NCI-H774 (cell line): ENCODE data around the gene DIP2A.
"Not testable (repeated sequence)": the region's sequence is repeated elsewhere in the genome, so short reads cannot be mapped to it uniquely, and the experiment has no call there.

ENCODE experiments used
- DNase-seq: peaks from one replicate; lab custom pipeline; 2025; lab: John Stamatoyannopoulos, UW

Gene DIP2A

DNA sequence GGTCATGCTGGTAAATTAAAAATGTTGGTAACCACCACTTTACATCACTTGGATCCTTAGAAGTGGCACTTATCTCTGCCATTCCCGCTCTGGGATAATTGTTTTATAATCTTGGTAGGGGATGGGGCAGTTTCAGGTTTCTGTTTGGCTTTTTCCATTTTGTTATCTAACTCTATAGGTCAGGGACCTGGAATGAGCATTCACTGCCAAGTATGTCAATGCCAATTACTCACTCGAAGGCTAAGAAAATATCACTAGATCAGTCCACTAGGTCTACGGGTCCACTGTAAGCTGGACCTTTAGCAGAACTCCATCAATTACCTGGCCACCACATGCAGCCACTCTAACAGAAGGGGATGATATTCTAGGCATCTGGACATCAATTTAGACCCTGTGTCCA is 4.5 kb upstream of the DIP2A start:
- no peak for DNase-seq

- DNase-seq: no peak
Observed at GRCh38 chr21:46454634-46455390, 3.9 kb upstream of the DIP2A start.

- no peak for DNase-seq
Observed at GRCh38 chr21:46455575-46456385, 2.9 kb upstream of the DIP2A start.

GRCh38 chr21:46456750-46457149 is 1.9 kb upstream of the DIP2A start:
- no peak for DNase-seq

DNA sequence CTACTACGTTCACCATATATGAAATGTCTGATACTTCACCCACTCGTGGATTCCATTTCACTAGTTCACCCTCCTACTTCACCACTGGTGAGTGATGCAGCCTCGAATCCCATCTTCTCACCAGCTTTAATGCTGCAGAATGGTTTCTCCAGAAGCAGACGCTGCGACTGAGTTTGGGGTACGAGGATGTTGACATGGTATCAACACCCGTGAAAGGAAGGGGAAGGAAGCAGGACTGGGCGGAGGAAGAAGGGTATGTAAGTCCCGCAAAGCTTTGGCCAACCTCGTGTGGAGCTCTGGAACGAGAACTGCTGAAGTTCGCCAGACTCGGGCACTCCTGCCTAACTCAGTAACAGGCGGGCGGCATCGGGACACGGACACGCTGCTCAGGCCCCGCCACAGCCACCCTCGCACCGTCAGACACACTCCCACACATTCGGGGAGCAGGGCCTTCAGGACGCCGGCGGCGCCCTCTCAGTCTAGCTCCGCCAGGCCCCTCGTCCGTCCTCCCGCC is 833 bp upstream of the DIP2A start:
- DNase-seq: no peak

- no peak for DNase-seq
Observed at GRCh38 chr21:46459024-46459355, 299 bp downstream of the DIP2A start.

- no peak for DNase-seq
Observed at GRCh38 chr21:46459356-46460112, 843 bp downstream of the DIP2A start.

DNA sequence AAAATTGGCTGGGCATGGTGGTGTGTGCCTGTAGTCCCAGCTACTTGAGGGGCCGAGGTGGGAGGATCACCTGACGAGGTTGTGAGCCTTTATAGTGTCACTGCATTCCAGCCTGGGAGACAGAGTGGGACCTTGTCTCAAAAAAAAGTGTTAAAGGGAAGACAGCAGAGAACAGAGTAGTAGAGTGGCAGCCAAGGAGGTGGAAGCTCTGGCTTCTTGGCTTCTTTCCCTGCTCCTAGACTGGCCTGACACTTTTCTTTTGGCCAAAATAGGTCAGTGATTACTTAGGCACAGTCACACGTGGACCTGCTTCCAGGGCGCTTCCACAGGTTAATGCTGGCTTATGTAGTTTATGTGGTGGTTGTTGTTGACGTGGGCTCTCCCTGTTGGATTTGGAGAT is 3.2 kb downstream of the DIP2A start:
- no peak for DNase-seq

DNA sequence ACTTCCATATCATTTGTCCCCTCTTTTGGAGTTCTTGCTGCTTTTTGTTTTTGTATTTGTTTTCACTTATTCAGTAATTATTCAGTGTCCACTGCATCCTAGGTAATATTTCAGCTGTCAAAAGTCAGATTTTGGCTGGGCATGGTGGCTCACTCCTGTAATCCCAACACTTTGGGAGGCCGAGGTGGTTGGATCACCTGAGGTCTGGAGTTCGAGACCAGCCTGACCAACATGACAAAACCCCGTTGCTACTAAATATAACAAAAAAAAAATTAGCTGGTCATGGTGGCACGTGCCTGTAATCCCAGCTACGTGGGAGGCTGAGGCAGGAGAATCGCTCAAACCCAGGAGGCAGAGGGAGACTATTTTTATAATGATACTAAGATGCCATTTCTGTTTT is 6.5 kb downstream of the DIP2A start:
- not testable (repeated sequence) for DNase-seq

- DNase-seq: no peak
Observed at GRCh38 chr21:46465651-46466050, 7.0 kb downstream of the DIP2A start.

GRCh38 chr21:46468108-46468774 is 9.6 kb downstream of the DIP2A start:
- DNase-seq: no peak

DNA sequence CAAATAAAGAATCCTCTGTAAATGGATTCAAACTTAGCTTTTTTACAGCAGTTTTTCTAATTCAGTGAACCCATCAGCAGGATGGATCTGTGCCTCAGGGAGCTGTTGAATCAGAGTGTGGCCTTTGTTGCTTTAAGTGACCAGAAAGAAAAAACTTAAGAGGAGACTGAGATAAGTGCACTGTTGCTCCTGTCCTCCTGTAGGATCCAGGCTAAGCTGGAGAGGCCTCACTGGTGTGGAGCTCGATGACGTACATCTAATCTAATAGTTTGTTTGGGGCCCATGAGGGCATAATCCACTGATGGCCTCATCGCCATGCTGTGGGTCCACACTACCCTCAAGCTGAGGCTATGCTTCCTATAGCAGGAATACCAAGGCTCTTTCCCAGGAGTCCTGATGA is 10.6 kb downstream of the DIP2A start:
- no peak for DNase-seq

GRCh38 chr21:46471514-46471913 is 12.8 kb downstream of the DIP2A start:
- no peak for DNase-seq

DNA sequence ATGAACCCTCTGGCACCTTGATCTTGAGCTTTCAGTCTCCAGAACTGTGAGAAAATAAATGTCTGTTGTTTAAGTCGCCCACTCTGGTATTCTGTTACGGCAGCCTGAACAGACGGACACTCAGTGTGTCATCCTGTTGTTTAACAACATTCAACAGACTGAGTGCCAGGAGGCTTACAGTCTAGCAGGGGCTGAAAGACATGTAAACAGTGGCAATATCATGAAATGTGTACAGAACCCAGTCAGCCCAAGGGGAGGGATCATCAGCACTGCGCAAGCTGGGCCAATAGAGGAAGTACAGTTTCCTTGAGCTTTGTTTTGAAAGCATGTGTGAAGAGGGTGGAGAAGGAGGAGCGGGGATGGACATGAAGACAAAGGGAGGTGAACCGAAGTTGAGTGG is 13.6 kb downstream of the DIP2A start:
- no peak for DNase-seq

DNA sequence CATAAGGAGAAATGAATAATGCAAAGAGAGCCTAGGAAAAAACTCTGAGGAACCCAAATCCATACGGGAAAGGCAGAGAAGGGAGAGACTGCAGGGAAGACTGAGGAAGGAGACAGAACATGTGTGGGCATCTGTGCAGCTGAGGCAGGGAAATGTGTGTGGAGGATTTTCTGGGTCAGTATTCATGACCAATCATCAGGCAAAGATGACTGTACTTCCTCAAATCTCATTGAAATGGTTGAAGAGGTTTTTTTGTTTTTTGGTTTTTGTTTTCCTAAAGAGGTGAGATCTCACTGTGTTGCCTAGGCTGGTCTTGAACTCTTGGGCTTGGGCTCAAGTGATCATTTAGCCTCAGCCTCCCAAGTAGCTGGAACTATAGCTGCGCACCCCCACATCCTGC is 15.7 kb downstream of the DIP2A start:
- DNase-seq: no peak

DNA sequence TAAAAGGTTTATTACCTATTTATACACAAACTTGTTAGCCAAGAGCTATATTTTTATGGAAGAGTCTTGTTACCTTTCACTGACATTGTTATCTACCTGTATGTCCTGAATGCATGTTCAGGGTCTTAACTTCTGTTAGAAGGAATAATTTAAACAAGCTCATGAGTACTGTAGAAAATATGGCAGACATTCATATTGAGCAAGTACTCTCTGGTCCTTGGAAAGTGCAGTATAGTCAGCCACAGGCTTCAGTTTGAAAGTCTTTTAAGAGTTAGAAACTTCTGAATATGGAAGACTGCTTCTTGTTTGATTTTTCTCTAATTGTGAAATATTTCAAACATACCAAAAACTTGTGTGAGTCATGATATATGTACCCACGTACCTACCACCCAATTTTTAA is 16.6 kb downstream of the DIP2A start:
- no peak for DNase-seq

GRCh38 chr21:46477765-46478164 is 19.1 kb downstream of the DIP2A start:
- DNase-seq: no peak

DNA sequence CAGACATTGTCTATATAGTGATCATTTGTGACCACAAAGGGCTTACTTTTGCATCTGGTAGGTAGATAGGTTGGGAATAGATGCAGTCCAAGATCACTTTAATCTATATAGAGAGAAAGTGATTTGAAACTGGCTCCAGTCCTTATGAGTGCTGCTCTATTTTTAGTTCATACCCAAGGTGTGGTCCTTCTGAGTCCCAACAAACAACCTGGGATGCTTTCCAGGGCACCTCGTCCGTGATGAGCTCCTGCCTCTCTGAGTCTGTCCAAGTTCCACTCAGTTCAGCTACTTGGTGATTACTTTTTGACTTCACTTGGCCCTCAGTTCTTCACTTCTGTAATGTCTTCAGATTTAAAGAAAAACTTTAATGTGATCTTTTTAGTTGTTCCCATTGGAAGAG is 20.2 kb downstream of the DIP2A start:
- DNase-seq: no peak

- no peak for DNase-seq
Observed at GRCh38 chr21:46480466-46480865, 21.8 kb downstream of the DIP2A start.

DNA sequence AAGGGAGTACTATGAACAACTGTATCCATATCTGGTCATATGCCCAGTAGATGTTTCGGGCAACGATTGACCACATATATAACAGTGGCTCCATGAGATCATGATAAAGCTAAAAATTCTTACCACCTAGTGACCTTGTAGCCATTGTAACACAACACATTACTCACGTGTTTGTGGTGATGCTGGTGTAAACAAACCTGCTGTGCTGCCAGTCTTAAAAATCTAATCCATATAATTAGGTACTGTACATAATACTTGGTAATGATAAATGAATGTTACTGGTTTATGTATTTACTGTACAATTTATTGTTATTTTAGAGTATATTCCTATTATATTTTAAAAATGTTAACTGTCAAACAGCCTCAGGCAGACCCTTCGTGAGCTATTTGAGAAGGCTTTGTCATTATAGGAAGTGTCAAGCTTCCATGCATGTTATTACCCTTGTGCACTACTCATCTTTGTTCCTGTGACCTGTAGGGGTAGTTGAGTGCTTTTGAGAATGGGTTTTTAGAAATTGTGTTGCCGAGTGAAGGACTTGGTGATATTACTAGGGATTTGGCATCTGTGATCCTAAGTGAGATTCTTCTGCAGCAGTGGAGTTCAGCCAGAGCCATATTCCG is 23.6 kb downstream of the DIP2A start:
- DNase-seq: no peak

DNA sequence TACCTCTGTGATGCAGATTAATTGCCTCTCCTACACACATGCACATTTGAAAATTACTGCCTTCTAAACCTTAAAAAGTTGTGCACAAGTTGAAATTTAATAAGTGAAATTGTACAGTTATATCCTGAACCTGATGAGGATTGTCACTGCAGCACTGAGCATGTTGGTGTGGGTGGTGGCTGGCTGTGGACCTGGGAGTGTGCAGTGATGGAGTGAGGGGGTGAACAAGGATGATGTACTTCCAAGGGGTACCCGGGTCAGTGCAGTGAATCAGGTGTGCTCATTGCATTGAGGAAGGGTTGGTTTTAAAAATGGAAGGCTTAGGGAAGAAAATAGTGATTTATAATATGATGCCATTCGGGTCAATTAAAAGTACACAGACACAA is 24.1 kb downstream of the DIP2A start:
- DNase-seq: no peak
